ENCODE measurements around the gene MMP7.
"Not testable (repeated sequence)": the region's sequence is repeated elsewhere in the genome, so short reads cannot be mapped to it uniquely, and the experiment has no call there.

Gene MMP7

GRCh38 chr11:102538932-102539331 is 8.4 kb upstream of the MMP7 start:
- DNase-seq (ENCODE audit: low spot score), result no peak

GRCh38 chr11:102534261-102534872 is 3.8 kb upstream of the MMP7 start:
- DNase-seq (ENCODE audit: low spot score), result no peak

GRCh38 chr11:102528618-102529017 is 1.9 kb downstream of the MMP7 start:
- DNase-seq (ENCODE audit: low spot score), result no peak

- no peak for DNase-seq (ENCODE audit: low spot score)
These were observed 2.9 kb downstream of the MMP7 start for GRCh38 chr11:102527684-102528083.

GRCh38 chr11:102527041-102527440 is 3.5 kb downstream of the MMP7 start:
- DNase-seq (ENCODE audit: low spot score), result no peak

- DNase-seq (ENCODE audit: low spot score), result no peak
These were observed 6.7 kb downstream of the MMP7 start for GRCh38 chr11:102523887-102524286.

- DNase-seq (ENCODE audit: low spot score), result no peak
These were observed 7.4 kb downstream of the MMP7 start for GRCh38 chr11:102523189-102523570.

GRCh38 chr11:102522312-102523188 is 8.0 kb downstream of the MMP7 start:
- no peak for DNase-seq (ENCODE audit: low spot score)

GRCh38 chr11:102521121-102521520 is 9.4 kb downstream of the MMP7 start:
- no peak for DNase-seq (ENCODE audit: low spot score)

- no peak for DNase-seq (ENCODE audit: low spot score)
These were observed 10.0 kb downstream of the MMP7 start for GRCh38 chr11:102520514-102520913.

GRCh38 chr11:102518296-102519094 is 12.1 kb downstream of the MMP7 start:
- no peak for DNase-seq (ENCODE audit: low spot score)

GRCh38 chr11:102517670-102518069 is 12.9 kb downstream of the MMP7 start:
- DNase-seq (ENCODE audit: low spot score), result no peak

- no peak for DNase-seq (ENCODE audit: low spot score)
These were observed 14.4 kb downstream of the MMP7 start for GRCh38 chr11:102516179-102516578.

GRCh38 chr11:102513869-102514268 is 16.7 kb downstream of the MMP7 start:
- no peak for DNase-seq (ENCODE audit: low spot score)

GRCh38 chr11:102510439-102511135 is 20.0 kb downstream of the MMP7 start:
- DNase-seq (ENCODE audit: low spot score), result no peak

GRCh38 chr11:102502831-102503230 is 27.7 kb downstream of the MMP7 start:
- not testable (repeated sequence) for DNase-seq (ENCODE audit: low spot score)

- DNase-seq (ENCODE audit: low spot score), result no peak
These were observed 29.7 kb downstream of the MMP7 start for GRCh38 chr11:102500829-102501228.

- DNase-seq (ENCODE audit: low spot score), result no peak
These were observed 30.6 kb downstream of the MMP7 start for GRCh38 chr11:102499931-102500330.

- no peak for DNase-seq (ENCODE audit: low spot score)
These were observed 31.4 kb downstream of the MMP7 start for GRCh38 chr11:102499151-102499550.

GRCh38 chr11:102497061-102497460 is 33.5 kb downstream of the MMP7 start:
- no peak for DNase-seq (ENCODE audit: low spot score)

GRCh38 chr11:102495161-102496042 is 35.1 kb downstream of the MMP7 start:
- peak; percentile 56 for DNase-seq (ENCODE audit: low spot score)

All from ecto neural progenitor cell (in vitro differentiated cells).